NOMO-1 treated with dmso at 0.1 percent for 144 hours (cell line): ENCODE results near the gene MED26.

ENCODE experiments used
- DNase-seq: peaks from one replicate; lab custom pipeline; 2025; ENCODE audit not compliant: unreplicated experiment; lab: John Stamatoyannopoulos, UW

MED26 gene

DNA sequence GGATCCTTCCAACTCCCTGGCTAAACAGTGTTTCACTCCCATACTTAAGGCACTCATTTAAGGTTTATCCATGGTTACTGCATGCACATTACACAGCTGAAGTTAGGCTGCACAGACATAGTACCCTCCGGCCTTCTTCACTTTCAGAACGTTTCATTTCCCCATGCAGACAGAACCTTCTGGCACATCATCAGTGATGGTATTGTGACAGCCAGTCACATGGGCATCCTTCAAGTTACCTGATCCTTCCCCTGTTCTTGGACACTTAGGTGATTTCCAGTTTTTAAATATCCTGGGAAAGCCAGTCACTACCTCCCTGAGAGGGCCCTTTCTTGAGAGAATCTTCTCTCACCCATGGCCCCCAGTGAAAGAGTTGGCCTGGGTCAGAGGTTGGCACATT lies 22.8 kb upstream of the MED26 start:
- DNase-seq: no peak

DNA sequence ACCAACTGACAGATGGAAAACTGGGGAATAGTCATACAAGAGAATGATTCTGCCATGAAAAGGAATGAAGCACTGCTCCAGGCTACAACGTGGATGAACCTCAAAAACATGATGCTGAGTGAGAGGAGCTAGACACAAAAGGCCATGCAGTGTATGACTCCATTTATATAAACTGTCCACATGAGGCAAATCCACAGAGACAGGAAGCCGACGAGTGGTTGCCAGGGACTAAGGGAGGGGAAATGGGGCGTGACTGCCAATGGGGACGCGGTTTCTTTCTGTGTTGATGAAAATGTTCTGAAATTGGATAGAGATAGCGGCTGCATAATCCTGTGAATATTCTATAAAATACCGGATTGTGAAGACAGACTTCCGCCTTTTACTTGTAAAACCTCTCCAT lies 21.7 kb upstream of the MED26 start:
- DNase-seq: no peak

DNA sequence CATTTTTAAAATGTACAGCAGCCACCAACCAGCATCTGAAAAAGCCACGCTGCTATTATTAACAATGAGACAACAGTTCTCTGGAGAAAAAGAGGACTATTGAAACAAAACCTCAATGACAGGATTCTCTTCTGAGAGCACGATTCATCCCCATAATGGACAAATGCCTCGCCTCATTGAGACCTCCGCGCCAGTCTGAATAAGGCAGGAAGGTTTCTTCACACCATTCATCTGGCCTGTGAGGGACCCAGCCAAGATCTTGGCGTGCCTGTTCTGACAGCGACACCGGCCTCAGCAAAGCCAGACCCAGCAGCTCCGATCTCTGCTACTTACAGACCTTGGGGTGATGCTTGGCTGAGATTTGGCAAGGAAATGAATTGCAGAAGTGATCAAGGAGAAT lies 17.1 kb upstream of the MED26 start:
- no peak for DNase-seq

DNA sequence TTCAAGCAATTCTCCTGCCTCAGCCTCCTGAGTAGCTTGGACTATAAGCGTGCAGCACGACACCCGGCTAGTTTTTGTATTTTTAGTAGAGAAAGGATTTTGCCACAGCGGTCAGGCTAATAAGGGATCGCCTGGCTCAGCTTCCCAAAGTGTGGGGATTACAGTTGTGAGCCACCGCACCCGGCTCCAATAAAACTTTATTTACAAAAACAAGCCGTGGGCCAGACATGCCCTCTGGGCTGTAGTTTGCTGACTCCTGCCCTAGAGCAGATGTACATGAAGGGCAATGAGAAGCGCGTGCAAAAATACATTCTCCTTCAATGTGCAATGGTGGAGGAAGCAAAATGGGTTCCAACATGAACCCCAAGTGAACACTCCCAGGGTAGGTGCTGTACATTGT lies 13.7 kb upstream of the MED26 start:
- no peak for DNase-seq

DNA sequence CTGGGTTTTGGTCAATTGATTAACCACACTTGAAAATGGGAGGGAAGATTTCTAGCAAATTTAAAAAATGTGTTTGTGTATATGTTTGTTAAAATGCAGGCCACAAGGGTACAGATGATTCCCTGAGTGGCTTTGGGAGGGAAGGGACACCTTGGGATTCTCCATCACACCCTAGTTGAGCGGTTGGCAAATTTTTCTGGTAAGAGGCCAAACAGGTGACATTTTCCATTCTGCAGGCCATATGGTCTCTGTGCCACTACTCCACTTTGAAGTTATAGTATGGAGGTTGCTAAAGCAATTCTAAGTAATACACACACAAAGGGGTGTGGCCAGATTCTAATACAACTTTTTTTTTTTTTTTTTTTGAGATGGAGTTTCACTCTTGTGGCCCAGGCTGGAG lies 12.9 kb upstream of the MED26 start:
- DNase-seq: no peak

DNA sequence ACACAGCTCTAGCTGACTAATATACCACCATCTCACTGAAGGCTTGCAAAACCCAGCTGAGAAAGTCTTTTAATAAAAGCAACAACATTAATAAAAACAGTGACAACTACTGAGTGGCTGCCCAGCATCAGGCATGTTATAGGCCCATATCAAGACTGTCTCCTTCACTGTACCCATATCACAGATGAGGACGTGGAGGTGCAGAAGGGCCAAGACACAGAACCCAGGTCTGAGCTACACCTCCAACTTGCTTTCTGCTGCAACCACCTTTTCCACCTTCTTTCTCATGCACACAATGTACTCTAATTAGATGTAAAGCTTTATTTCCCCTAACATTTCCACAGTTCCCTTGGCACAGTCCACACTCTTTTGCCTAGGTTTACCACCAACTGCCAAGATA lies 10.7 kb upstream of the MED26 start:
- no peak for DNase-seq

DNA sequence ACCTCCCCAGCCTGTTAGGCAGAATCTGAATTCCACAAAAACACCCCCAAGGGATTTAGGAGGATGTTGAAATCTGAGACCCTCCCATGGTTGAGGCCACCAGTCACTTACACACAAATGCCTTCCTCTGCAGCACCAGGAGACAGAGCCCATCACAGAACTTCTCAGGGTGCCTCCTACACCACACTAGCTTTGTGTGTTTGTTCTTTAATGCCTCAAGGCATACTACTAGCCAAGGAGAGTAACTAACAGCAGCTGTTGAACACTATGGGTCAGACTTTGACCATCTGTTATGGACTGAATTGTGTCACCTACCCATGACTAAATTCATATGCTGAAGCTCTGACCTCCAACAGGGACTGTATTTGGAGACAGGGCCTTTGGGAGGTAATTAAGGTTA lies 9.5 kb upstream of the MED26 start:
- DNase-seq: no peak

DNA sequence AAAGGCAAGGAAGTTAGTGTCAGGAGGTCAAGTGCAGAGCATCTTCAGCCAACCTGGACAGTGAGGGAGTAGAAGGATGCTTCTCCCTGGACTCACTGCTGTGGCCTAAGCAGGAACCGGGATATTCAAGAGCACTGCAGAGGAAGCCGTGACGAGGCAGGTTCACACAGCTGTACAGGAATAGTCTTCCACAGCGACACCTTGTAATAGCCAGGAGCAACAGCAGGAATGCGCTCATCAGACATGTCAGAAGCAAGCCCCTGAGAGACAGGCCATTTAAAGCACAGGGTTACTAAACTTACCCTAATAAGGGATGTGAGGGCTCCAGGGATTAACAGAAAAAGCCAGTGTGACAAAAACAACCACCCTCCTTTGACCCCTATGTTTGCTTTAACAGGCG lies 3.5 kb upstream of the MED26 start:
- no peak for DNase-seq

DNA sequence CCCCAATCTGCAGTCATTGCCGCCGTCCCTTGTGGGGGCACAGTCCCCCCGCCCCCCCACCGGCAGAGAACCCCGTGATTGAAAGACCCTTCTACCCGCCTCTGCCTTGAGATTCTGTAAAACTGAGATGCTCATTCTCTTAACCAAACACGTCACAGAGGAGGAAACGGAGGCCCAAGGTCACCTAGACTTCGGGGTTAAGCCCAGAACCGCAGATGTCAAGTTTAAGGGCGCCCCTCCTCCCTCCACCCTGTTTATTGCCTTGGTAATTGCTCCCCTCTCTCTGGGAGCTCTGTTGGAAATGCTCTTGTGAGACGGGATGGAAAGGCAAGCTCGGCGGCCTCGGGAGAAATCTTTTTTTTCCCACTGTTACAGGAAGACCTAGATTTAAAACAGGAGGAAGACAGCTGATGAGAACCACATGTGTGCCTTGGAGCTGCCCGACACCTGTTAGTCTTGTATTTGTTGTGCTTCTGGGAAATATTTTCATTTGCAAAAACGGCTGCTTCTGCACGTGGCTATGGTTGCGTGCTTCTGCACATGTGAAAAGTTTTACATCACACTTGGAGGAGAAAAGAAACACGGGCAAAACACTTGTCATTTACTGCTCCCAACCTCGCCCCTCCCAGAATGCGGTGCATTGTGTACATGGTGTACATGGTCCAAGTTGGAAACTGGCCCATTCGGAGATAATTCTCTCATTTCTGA lies 1.1 kb upstream of the MED26 start:
- DNase-seq: no peak

DNA sequence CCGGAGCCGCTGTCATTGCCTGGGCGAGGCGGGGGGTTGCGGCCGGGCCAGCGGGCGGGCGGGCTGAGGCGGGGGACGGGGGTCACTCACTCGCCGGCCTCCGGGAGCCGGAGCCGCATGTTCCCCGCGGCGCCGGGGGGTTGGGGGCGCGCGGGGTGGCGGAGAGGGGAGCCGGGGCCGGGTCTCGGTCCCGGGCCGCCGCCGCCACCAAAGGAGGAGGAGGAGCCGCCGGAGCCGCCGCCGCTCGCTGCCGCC lies 149 bp downstream of the MED26 start:
- DNase-seq: no peak

DNA sequence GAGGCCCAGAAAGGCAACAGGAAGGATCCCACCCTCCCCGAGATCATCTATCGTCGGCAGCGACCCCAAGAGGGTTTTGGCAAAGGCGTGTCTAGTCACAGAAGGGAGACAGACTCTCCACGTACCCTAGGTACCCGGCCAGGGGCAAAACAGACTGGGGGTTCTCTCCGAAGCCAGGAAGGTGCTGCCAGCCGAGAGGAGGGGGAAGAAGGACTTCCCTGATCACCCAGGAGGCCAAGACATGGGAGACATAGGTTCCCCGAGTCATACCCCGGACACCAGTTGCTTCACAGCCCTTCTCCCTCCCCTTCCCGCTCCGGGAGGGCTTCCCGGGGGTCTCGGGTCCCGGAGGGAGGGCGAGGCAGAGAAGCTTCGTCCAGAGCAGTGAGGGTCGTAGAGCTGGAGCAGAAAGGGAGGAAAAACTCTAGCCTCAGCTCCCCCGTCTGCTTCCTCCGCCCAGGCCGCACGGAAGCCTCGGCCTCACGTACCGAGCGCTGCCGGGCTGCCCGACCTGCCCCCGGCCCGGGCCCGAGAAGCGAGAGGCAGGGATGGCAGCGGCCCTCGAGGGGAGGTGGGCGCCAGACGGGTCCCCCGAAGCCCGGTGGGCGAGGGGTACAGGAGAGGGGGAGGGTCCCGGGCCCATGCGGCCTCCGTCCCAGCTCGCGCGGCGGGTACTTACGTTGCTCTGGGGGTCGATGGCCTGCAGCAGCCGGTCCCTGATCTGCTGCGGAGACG lies 644 bp downstream of the MED26 start:
- no peak for DNase-seq

DNA sequence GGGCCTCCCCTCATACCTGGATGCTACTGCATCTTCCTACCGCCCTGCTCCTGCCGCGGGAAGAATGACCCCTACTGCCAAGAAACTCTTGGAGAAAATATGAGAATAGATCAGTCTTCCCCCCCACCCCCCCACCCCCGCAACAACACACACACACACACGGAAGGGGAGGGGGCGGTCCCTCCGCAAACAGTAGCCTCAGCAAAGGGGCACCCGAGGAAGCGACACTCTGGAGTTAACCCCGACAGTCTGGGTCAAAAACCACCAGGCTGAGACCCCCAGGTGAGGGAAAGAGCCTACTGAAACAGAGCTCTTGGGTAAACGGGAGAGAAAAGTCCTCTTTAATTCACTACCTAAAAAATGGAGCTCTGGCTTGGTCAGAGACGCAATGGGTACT lies 1.2 kb downstream of the MED26 start:
- no peak for DNase-seq

DNA sequence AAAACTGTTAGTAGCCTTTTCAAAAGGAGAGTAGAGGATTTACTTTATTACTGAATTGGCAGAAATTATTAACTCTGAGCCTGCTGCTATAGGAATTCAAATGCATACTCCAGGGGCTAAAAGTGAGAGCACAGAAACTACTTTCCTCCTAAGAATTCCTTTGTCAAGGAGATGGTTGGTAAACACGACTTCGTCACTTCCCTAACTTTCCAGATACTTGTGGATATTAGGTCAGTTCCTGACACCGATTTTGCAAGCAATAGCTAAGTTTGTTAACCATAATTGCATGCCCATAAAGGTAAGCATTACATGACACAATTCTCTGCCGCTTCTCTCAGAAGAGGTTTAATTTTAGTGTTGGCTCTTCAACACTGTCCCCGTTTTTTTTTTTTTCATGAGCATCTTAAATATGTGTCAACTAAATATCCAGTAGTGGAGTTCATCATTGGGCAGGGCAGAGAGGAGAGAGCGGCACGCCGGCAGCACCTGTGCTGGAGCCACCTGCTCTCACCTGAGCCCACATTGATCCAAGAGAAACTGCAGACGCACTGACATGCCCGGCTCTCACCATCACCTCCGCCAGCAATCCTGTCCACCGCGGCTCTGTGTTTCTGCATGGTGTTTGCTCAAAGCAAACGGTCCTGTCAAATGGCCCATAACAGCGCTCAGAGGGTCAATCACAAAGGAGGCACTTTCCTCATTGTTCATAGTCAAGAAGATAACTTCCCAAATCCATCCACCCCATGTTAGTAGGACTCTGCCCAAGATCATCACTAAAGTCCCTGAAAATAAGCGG lies 2.6 kb downstream of the MED26 start:
- DNase-seq: no peak

DNA sequence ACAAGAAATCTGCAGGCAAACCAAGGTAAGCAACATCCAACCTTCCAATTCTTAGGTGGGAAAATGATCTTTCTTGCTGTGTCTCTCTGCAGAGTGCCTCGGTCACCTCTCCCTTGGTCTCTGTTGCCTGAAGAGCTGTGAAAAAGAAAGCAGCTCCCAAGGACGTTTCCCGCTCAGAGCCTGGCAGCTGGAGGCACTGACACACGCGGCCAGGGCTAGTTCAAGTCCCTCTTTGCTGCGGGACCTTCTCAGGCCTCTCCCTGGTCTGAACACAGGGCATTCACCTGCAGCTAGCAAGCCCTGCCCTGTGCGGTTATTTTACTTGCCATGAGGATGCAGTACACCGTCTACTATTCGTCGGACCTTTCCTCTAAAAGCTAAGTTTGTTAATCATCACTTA lies 3.8 kb downstream of the MED26 start:
- no peak for DNase-seq

DNA sequence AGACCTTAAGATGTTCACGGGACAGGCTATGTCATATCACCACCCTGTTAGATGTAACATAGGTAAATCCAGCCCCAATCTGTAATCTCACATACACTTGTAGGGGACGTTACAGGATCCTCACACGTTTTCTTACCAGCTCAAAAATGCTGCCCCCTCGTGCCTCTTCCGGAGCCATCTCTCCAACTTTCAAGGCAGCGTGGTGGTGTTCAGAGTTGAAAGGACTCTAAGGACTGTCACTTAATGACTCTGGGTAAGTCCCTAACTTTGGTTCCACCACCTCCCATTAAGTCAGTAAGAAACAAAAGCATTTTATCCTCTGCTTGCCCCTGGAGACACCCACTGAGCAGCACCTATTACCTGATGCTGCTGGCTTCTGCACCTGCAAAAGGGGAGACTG lies 4.4 kb downstream of the MED26 start:
- DNase-seq: no peak

DNA sequence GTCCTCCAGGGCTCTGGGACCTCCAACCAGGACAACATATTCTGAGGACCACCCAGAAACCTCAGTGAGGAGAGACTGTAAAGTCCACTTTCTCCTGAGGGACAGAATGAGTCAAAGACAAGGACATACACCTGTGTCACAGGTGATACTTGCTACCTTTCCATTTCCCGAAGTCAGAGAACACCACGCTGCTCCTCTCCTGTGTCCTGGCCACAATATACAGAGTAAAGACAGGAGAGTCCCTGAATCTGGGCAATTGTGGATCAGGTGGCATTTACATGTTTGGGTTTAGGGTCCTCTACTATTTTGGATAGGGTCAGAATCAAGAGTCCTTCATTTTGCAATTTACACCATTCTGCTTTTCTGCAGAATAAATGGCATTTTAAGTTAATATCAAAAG lies 4.9 kb downstream of the MED26 start:
- DNase-seq: no peak

DNA sequence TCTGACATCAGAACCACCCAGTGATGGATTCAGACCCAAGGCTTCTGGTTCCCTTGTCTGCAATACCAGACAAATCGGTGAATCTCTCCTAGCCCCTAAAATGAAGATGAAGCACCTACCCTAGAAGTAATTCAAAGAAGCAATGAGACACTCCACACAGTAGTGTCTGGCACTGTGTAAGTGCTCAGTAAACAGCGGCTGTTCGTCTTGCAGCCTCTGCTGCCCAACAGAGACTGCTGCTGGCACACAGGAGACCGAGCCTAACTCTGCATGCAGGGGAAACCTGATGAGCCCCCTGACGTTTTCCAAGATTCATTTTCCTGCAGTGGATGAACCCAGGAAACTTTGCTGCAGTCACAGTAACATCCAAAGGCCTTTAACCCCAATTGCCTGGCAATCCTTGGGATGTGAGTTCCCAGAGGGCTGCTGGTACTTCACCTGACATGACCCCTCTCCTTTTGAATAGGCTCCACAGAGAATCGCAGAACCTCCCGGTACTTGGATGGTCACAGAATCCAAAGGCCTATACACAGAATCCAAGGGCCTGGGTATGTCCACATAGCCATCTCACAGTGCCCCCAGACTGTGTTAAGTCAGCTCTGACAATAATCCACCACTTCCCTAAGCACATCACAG lies 6.7 kb downstream of the MED26 start:
- no peak for DNase-seq

DNA sequence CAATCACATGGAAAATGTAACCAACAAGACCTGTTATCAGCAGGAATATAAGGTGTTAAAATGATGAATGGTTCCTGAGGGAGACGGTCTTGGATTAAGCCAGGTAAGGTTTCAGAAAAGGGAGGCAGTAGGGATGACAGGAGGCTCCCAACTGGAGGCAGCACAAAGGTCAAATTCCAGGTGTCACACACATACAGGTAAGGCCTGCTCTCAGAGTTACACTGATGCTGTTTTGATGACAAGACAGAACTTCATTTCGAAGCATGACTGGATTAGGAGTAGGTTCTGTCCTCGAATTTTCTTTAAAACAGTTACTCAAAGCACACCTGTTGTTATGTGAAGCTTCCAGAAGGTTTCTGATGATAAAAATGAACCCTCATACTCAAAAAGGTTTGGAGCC lies 7.4 kb downstream of the MED26 start:
- DNase-seq: no peak

DNA sequence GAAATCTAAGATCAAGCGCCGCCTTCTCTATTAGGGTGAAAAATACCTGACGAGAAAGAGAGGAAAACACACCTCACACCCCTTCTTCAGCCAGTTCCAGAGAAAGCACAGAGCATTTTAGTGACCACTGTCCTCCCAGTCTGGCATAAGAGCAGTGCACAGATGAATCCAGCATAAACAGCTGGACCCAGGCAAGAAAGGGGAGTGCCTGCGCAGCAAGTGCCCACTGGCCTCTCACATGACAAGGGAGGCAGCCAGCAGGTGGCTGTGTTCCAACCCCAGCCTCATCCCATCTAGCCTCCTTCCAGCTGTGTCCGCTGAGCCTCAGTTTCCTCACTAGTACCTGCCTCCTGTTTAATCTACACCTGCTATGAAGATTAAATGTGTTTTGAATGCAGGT lies 8.0 kb downstream of the MED26 start:
- DNase-seq: no peak

DNA sequence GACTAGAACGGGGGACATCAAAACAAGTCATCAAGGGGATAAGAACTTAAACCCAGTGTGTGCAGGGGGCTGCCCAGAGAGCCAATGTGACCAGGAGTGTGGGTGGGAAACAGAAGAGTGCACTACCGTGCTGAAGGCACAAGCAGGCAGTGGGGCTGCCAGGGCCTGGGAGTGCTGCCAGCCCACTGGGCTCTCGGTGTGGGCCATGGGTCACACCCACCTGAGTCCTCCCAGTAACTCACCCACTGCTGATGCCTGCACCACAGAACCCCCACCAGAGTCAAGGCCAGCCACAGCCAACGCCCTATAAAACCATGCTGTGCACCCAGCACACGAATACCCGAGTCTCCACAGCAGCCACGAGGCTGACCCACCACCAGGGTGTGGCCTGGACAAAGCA lies 8.5 kb downstream of the MED26 start:
- no peak for DNase-seq

DNA sequence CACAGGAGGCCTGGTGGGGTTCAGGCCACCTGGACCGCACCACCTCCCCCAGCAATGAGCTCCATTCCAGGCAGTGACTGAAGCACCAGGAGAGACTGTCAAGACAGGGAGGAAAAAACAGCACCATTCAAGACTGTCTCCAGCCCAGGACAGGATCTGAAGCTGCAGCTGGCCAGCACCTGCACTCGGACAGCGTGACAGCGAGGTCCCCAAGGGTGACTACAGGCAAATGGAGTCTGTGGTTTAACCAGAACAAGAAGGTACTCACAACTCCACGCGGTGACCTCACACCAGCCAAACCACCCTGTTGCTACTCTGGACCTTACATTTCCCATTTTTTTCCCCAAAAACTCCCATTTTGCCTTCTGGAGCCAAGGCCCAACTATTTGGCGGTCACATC lies 9.8 kb downstream of the MED26 start:
- no peak for DNase-seq

DNA sequence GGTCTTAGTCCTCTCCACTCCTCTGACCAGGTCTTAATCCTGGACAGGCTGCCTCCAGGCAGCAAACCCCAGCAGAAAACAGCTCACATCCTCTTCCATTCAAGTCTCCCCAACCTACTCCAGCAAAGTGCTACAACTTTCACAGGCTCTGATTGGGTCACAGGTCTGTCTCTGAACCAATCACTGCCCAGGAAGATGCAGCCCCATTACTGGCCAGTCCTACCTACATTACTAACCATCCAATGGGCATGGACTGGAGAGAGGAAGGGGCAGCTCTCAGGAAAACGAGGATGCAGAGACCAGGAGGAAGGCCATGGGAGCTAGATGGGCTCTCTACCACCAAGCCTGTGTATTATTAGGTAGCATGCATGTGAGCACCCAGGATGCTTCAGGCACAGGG lies 12.2 kb downstream of the MED26 start:
- DNase-seq: no peak
